Superior temporal gyrus (tissue), 1 donor: ENCODE measurements around the gene ZNG1B.
"Not testable (repeated sequence)": the region's sequence is repeated elsewhere in the genome, so short reads cannot be mapped to it uniquely, and the experiment has no call there.

Experiments used
- DNase-seq: peaks from one replicate; pipeline ENCODE4 v3.0.0-alpha.2; 2016; ENCODE audit errors: extremely low spot score

Gene ZNG1B

DNA sequence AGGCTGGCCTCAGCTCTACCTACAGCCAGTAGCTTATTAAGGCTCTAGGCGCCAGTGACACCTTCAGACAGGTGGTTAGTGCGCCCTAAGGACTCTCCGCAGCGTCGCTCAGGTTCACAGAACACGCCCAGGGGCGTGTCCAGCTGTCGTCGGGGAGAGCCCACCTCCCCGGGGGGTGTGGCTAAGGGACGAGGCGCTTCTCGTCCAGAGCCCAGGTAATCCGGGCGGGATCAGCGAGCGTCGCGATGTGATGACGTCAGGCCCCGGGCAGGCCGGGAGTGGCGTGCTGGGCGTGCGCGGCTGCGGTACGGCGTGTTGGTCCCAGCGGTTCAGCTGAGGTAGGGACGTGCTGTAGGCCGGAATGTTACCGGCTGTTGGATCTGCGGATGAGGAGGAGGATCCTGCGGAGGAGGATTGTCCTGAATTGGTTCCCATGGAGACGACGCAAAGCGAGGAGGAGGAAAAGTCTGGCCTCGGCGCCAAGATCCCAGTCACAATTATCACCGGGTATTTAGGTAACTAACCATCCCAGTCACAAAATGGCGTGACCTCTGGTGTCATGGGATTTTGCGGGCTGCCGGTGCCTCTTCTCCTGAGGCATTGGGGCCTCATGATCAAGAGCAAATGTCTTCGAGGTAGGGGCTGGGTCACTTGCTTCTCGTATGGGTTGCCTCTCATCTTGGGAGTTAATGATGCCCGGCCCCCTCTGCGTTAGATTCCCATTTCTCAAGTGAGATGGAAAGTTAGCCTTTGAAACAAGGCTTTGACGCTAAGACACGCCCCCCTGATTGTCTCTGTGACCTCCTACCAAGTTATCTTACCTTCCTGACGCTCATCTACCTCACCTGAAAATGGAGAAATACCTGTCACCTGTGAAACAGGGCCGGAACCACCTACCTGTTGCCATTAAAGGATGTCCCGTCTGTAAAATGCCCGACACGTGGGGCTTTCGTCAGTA is at the start of gene ZNG1B:
Gene ZNG1B, plus strand, starts transcription at position 184 of the 958 bp plus-strand sequence. Its CDS starts 178 bp downstream, at position 362.
- not testable (repeated sequence) for DNase-seq

DNA sequence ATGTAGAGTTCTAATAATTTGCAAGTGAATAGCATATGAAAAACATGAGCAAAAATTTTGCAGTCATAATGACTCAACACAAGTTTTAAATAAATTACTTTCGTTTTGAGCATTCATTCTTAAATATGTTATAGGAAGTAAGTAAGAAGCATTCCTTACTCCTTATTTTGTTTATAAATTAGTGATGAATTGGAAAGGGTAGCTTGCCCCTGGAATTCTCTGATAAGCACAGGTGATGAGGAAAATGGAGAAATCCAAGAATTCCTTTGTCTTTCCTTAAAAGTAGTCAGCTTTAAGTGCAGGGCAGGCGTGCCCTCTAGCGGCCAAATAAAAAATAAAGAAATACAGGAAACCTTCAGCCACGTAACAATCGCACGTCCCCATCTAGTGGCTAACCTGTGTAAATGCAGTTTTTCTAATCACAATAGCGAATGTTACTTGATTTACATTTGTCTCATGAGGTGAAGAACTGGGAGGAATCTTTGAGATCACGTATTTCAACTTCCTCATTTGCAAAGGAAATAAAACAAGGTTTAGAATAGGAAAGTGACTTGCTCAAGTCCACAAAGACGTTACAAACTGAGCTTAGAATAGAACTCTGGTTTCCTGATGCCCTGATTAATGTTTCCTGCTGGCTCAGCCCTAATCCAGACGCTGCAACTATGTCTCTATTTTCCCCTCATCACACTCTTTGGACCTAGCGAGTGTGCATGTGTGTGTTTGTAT is 47.2 kb upstream of the ZNG1B start:
- peak; percentile 95 for DNase-seq

DNA sequence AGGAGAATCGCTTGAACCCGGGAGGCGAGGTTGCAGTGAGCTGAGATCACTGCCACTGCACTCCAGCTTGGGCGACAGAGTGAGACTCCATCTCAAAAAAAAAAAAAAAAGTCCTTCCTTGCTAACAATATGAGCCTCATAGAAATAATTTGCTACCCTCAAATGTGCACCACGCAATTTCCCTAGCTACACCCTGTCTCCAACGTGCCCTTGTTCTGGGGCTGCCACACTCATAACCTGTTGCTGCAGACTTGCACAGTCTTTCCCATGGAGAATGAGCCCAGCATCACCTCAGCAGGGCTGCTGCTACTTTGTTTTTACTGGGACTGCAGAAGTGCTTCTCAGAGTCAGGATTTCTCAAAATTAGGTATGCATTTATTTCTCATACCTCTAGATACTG is 46.4 kb upstream of the ZNG1B start:
- DNase-seq, result no peak

DNA sequence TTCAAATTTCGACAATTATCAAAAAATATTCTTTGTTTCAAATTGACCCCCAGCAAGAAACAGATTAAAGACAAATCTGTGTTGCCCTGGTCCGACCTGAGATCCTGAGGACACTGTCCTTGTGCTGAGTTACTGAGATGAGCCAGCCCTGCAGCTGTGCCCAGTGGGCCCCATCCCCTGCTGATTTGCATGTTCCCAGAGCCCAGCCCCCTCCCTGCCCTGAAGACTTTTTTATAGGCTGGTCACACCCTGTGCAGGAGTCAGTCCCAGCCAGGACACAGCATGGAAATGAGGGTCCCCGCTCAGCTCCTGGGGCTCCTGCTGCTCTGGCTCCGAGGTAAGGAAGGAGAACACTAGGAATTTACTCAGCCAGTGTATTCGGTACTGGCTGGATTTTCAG is 31.4 kb upstream of the ZNG1B start:
- no peak for DNase-seq

DNA sequence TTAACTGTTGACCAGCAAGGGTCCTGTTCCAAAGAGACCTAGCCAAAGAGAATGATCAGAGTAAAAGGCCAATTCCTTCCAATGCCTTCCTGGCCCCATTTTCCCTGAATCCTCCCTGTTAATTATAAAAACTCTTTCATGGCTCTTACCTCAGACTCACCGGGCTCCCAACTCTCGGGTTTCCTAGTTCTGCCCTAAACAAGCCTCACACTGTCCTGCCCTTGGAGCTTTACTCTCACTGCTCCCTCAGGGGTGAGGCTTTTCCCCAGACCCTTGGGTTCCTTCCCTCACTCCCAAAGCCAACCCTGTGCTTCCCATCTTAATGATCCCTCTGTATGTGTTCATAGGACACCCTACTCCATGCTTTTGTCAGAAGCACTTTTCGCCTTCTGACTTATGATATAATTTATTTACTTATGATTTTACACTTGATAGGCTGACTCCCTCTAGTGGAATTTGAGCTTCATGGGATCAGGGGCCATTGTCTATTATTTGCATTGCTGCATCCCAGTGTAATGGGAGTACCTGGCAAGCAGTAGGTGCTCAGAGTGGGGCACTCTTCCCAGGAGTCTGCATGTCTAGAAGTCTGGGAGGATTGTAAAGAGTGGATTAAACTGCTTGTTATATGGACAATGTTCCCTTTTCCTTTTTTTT is 29.9 kb upstream of the ZNG1B start:
- DNase-seq, result no peak

DNA sequence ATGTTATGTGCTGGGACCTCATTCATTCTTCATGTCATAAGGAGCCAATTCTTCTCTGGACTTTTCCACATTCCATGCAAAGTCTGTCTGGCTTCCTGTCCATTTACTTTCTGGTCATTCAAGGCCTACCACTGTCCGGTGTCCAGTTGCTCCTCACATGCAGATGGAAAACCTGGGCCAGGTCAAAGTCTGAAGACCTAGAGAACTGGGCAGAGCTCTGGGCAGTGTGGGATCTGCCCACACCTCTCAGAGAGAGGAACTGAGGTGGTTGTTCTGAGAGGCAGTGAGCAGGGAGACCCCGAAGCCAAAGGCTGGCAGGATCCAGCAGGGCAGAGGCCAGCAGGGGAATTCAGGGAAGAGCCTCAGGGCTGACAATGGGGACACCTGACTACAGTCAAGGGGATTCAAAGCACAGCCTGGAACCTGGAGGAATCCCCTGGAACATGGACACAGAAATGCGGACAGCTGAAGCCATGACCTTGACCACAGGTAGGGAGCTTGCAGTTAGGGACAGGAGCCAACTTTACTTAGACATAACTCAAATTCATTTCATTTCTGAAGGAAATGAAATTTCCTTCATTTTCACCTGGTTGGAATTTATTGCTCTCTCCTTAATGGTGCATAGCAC is 25.7 kb upstream of the ZNG1B start:
- DNase-seq, result not testable (repeated sequence)

DNA sequence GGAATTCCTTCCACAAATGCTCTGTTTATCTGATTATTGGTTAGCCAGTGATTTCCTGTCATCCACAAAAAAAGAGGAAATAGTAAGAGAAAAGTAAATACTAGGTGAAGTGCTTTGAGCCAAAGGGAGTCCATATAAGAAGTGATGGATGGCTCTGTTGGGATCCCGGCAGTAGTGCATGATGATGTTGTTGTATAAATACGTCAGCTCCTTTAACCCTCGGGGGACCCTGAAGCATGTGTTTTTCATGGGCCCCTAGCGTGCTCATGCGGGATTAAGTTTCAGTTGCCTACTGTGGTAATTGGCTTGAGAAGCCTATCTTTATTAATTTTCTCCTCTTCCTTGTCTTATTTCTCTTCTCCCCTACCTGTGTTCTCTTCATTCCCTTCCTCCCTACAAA is 24.7 kb upstream of the ZNG1B start:
- DNase-seq, result not testable (repeated sequence)

DNA sequence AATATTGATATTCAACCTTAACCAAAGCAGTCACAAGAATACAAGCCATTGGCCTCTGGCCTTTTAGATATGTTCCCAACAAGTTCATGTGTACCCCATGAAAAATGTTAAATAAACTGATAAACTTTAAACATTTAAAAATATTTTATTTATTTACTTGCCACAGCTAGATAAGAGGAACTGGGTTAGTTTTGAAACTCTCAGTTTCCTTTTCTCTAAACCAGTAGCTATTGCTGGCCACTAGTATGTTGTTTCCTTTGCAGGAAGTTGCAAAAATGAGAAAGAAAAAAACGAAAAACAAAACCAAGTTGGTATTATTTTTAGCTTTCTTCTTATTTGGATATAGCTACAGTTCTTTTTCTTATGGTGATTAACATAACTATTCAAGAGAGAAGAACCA is 5.7 kb upstream of the ZNG1B start:
- DNase-seq, result not testable (repeated sequence)

DNA sequence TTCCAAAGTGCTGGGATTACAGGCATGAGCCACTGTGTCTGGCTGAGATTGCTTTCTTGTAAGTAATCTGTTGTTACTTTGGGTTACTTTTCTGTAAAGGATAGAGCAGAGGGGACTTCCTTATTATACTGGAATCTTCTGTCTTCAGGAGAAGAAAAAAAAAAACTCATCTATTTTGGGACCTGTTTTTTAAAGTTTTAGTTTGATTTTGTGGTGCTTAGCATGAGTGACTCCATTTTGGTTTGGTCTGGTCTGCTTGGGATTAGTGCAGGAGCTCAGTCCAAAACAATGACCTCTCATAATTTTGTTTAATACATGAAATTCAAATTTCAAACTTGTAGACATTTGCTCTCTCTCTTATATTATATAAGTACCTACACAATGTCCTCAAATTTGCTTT is 4.0 kb upstream of the ZNG1B start:
- not testable (repeated sequence) for DNase-seq

DNA sequence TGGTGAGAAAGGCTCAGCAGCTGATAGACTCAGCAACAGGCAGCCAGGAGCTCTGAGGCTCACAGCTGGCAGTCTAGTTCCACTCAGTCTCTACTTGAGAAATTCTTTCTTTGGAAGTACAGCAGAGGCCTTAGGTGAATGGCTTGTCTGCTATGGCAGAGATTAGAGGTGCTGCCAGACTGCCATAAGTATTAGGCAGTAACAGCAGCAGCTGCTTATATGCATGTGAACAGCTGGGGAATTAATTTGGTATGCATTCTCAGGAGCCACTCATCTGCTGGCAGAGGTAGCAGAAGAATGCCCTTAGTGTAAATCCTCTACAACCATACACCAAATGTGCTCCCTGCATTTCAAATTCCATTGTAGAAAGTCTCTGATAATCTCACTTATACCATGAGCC is 28.3 kb downstream of the ZNG1B start:
- DNase-seq, result not testable (repeated sequence)

DNA sequence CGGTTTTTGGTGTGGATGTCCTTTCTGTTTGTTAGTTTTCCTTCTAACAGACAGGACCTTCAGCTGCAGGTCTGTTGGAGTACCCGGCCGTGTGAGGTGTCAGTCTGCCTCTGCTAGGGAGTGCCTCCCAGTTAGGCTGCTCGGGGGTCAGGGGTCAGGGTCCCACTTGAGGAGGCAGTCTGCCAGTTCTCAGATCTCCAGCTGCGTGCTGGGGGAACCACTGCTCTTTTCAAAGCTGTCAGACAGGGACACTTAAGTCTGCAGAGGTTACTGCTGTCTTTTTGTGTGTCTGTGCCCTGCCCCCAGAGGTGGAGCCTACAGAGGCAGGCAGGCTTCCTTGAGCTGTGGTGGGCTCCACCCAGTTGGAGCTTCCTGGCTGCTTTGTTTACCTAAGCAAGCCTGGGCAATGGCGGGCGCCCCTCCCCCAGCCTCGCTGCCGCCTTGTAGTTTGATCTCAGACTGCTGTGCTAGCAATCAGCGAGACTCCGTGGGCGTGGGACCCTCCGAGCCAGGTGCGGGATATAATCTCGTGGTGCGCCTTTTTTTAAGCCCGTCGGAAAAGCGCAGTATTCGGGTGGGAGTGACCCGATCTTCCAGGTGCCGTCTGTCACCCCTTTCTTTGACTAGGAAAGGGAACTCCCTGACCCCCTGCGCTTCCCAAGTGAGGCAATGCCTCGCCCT is 39.3 kb downstream of the ZNG1B start:
- DNase-seq, result not testable (repeated sequence)

DNA sequence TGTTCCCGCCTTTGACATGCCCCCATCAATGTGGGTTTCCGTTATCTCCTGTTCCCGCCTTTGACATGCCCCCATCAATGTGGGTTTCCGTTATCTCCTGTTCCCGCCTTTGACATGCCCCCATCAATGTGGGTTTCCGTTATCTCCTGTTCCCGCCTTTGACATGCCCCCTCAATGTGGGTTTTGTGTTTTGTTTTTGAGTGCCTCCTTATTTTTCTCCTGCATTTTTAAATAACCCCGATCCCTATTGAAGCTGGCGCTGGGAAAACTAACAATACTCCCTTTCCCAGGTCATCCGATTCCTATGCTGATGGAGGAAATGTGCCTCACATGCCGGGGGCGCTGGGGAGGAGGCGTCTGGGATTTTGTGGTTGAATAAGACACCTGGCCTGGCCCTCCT is 59.0 kb downstream of the ZNG1B start:
- not testable (repeated sequence) for DNase-seq

DNA sequence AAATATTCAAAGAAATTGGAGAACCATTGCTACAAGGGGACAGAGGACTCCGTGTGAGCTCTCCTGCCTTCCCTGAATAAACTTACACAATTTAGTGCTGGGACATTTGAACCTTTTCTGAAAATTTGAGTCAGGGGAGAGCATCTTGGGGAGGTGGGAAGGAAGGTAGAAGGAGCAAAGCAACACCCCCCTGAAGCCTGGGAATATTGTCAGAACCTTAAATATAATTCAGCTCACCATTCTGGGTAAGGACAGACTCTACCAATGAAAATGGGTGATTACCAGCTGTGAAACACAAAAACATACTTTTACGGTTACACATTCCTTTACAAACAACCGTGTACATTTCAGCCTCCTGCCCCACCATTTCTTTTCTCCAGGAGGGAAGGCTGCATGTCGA is 60.9 kb downstream of the ZNG1B start, which contains the start of gene FOXD4L1:
Gene FOXD4L1, plus strand, starts transcription at position 301 of the 400 bp plus-strand sequence. CDS start 592 bp downstream, outside the sequence.
- not testable (repeated sequence) for DNase-seq

DNA sequence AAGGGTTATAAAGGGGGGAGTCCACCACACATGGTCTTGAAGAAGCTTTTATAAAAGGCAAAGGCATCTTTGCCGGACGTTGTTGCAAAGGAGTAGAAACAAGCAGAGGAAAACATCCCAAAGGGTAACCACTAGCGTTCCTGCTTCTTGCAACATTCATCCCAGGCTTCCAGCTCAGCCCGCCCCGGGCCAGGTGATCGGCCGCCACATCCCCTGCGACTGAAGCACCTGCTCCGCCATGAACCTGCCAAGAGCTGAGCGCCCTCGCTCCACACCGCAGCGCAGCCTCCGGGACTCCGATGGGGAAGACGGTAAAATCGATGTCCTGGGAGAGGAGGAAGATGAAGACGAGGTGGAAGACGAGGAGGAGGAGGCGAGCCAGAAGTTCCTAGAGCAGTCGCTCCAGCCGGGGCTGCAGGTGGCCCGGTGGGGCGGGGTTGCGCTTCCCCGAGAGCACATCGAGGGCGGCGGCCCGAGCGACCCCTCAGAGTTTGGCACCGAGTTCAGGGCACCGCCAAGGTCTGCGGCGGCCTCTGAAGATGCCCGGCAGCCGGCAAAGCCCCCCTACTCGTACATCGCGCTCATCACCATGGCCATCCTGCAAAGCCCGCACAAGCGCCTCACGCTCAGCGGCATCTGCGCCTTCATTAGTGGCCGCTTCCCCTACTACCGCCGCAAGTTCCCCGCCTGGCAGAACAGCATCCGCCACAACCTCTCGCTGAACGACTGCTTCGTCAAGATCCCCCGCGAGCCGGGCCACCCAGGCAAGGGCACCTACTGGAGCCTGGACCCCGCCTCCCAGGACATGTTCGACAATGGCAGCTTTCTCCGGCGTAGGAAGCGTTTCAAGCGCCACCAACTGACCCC is 61.8 kb downstream of the ZNG1B start:
- DNase-seq, result not testable (repeated sequence)

DNA sequence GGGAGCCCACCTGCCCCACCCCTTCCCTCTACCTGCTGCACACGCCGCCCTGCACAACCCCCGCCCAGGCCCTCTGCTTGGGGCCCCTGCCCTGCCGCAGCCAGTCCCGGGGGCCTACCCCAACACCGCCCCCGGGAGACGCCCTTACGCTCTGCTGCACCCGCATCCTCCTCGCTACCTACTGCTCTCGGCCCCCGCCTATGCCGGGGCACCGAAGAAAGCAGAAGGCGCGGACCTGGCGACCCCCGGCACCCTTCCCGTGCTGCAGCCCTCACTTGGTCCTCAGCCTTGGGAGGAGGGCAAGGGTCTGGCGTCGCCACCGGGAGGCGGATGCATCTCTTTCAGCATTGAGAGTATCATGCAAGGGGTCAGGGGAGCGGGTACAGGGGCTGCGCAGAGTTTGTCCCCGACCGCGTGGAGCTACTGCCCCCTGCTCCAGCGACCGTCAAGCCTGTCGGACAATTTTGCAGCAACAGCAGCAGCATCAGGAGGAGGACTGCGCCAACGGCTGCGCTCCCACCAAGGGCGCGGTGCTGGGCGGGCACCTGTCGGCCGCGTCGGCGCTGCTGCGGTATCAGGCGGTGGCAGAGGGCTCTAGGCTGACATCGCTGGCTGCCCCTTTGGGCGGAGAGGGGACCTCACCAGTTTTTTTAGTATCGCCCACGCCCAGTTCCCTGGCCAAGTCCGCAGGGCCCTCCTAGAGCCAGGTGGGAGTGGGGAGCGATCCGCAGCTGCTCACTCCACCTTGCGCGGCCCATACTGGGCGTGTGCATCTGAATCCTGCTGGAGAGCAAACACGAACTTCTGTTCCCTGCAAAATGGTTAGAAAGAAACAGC is 62.6 kb downstream of the ZNG1B start:
- DNase-seq, result not testable (repeated sequence)

DNA sequence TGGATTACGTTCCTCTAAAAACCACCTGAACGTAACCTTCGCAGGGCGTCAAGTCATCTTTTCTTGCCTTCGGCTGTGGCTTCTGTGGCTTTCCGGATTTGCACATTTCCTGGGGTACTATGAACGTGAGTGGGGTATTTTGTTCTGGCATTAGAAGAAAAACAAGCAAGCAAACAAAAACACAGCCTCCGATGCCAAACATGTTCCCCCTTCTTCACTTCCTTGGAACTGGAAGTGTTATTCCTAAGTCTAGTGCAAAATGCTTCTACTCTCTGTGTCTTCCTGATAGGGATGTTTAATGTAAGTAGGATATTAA is 63.2 kb downstream of the ZNG1B start:
- DNase-seq, result not testable (repeated sequence)

DNA sequence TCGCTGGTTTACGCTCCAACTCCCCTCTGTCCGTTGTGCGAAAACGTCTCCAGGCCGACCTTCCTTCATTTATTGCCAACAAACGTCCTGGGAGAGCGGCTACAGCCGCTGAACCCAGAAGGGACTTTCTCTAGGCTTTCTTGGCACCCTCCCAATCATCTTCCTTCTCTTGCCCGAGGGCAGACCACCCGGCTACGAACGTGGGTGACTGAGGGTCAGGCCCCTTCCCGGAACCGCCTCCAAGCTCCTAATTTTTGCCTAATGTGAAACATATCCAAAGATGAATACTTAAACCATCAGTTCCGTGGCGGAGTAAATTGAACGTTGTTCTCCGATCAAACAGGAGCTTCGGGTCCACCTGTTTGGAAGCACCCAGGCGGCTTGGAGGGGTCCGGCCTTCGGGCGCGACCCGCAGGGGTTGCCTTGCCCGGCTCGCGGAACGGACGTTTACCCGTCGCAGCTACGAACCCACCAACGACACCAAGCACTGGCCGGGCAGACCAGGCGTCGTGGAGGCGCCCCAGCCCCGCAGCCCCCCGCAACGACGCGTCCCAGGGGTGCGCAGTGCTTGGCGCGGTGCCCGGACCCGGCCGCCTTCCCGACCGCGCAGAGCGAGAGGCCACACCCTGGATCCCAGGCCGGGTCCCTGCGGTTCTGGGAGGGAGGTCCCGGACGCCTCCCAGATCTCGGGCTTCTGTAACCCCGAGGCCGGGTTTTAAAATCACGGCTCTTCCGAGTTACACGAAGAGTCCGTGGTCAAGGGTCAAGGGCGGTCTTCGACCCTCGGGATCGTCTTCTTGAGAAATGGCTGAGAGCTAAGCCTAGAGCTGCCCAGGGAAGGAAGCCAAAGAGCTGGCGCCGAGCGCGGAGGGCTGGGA is 65.0 kb downstream of the ZNG1B start:
- not testable (repeated sequence) for DNase-seq
